ENCODE results near the gene MAMLD1.

MAMLD1 gene

GRCh38 chrX:150542846-150543229 lies 179.7 kb downstream of the MAMLD1 start:
- DNase-seq, result no peak

GRCh38 chrX:150543230-150544155 lies 180.4 kb downstream of the MAMLD1 start:
- DNase-seq, result no peak

- no peak for DNase-seq
Observed at GRCh38 chrX:150544222-150544787, 181.2 kb downstream of the MAMLD1 start.

GRCh38 chrX:150544835-150545770 lies 182.0 kb downstream of the MAMLD1 start:
- no peak for DNase-seq

GRCh38 chrX:150546711-150547153 lies 183.6 kb downstream of the MAMLD1 start:
- no peak for DNase-seq

GRCh38 chrX:150547375-150548115 lies 184.4 kb downstream of the MAMLD1 start:
- DNase-seq, result no peak

GRCh38 chrX:150548251-150548650 lies 185.1 kb downstream of the MAMLD1 start:
- DNase-seq, result no peak

GRCh38 chrX:150548684-150549083 lies 185.6 kb downstream of the MAMLD1 start:
- no peak for DNase-seq

- DNase-seq, result no peak
Observed at GRCh38 chrX:150551963-150552362, 188.8 kb downstream of the MAMLD1 start.

- DNase-seq, result no peak
Observed at GRCh38 chrX:150558424-150558823, 195.3 kb downstream of the MAMLD1 start.
